GM23338 (cell line): Measurements from ENCODE around the gene PLCXD3. TPM values are rescaled to one million over a fixed set of nuclear protein-coding genes. Genes with fewer than 3 reads are reported as not detected.

Experiments used
- ATAC-seq: fragments of 200-7000 bp; cut with Tn5 transposase; 3 replicates; pipeline ENCODE4 v1.9.1; 2020
- DNase-seq: peaks from one replicate; pipeline ENCODE4 v3.0.0-alpha.2; 2015; ENCODE audit warnings: low spot score
- H2AFZ ChIP-seq: fragments of 200-600 bp; sonication (generic); 2 replicates; pipeline ENCODE4 v1.8.0; 2016; ENCODE audit warnings: antibody characterized with exemption, mild to moderate bottlenecking, moderate library complexity
- H3F3A ChIP-seq: fragments of 200-600 bp; sonication (generic); replicated peaks from 2 replicates; pipeline ENCODE4 v1.8.0; 2017; ENCODE audit warnings: antibody characterized with exemption, mixed run types, low read depth
- H3K27ac ChIP-seq: fragments of 200-600 bp; sonication (generic); 2 replicates; pipeline ENCODE4 v1.6.1; 2016; ENCODE audit warnings: low read depth
- H3K27me3 ChIP-seq: fragments of 200-600 bp; sonication (generic); 2 replicates; pipeline ENCODE4 v1.8.0; 2016; ENCODE audit warnings: mild to moderate bottlenecking, mixed run types, moderate library complexity; ENCODE audit not compliant: insufficient read depth
- H3K36me3 ChIP-seq: fragments of 200-600 bp; sonication (generic); 2 replicates; pipeline ENCODE4 v1.8.0; 2016; ENCODE audit warnings: mild to moderate bottlenecking; ENCODE audit not compliant: insufficient read depth
- H3K4me1 ChIP-seq: fragments of 200-600 bp; sonication (generic); 2 replicates; pipeline ENCODE4 v1.8.0; 2016; ENCODE audit warnings: mild to moderate bottlenecking, moderate library complexity; ENCODE audit not compliant: insufficient read depth
- H3K4me2 ChIP-seq: fragments of 200-600 bp; sonication (generic); 2 replicates; pipeline ENCODE4 v1.7.1; 2017; ENCODE audit warnings: mixed run types
- H3K4me3 ChIP-seq: fragments of 200-600 bp; sonication (generic); 2 replicates; pipeline ENCODE4 v1.6.1; 2016; ENCODE audit warnings: mixed run types
- H3K79me2 ChIP-seq: fragments of 200-600 bp; sonication (generic); replicated peaks from 2 replicates; pipeline ENCODE4 v1.8.0; 2017; ENCODE audit warnings: mild to moderate bottlenecking; ENCODE audit not compliant: insufficient read depth
- H3K9me2 ChIP-seq: fragments of 200-600 bp; sonication (generic); 2 replicates; pipeline ENCODE4 v1.8.0; 2017; ENCODE audit not compliant: insufficient read depth
- H4K20me1 ChIP-seq: fragments of 200-600 bp; sonication (generic); replicated peaks from 2 replicates; pipeline ENCODE4 v1.8.0; 2017; ENCODE audit warnings: mild to moderate bottlenecking; ENCODE audit not compliant: insufficient read depth
- H3K27ac Mint-ChIP-seq: 2 replicates; pipeline ENCODE4 v1.8.0; 2020; ENCODE audit warnings: inconsistent platforms, mild to moderate bottlenecking, moderate library complexity, mixed read lengths
- H3K27me3 Mint-ChIP-seq: 3 replicates; pipeline ENCODE4 v1.8.0; 2022; ENCODE audit warnings: low read depth, mild to moderate bottlenecking, moderate library complexity, mixed read lengths, inconsistent platforms; ENCODE audit not compliant: insufficient read depth, poor library complexity
- H3K36me3 Mint-ChIP-seq: 3 replicates; pipeline ENCODE4 v1.8.0; 2021; ENCODE audit warnings: low read depth, mild to moderate bottlenecking, inconsistent platforms, moderate library complexity, mixed read lengths
- H3K4me1 Mint-ChIP-seq: 3 replicates; pipeline ENCODE4 v1.8.0; 2020; ENCODE audit warnings: mild to moderate bottlenecking, inconsistent platforms, mixed read lengths
- H3K4me3 Mint-ChIP-seq: 3 replicates; pipeline ENCODE4 v1.8.0; 2021; ENCODE audit warnings: moderate library complexity, mild to moderate bottlenecking, inconsistent platforms, mixed read lengths
- H3K9me3 Mint-ChIP-seq: 3 replicates; pipeline ENCODE4 v1.8.0; 2020; ENCODE audit warnings: moderate library complexity, mild to moderate bottlenecking, inconsistent platforms, mixed read lengths
- NANOG ChIP-seq: IDR thresholded peaks from 2 replicates; pipeline ENCODE4 v1.6.1; 2016; ENCODE audit warnings: antibody characterized with exemption, borderline replicate concordance
- STAT1 ChIP-seq: IDR thresholded peaks from one replicate; pipeline ENCODE4 v1.6.1; 2016; ENCODE audit warnings: antibody characterized with exemption; ENCODE audit not compliant: unreplicated experiment
- ZNF114 ChIP-seq: fragments of 250-450 bp; sonication (Bioruptor Pico); IDR thresholded peaks from 2 replicates; pipeline ENCODE4 v1.5.0; 2020; ENCODE audit warnings: mild to moderate bottlenecking, moderate library complexity
- polyA plus RNA-seq: library from polyadenylated mRNA; unstranded; fragments of >200 nt; fragmentation: Nextera tagmentation; extraction: Ambion mirVana; gene quantifications from 2 replicates; pipeline ENCODE4 v1.2.1, GENCODE V29; 2016
- total RNA-seq: library from RNA; depleted of rRNA; stranded (reverse); fragments of >200 nt; shearing (Covaris generic); gene quantifications from 2 replicates; pipeline ENCODE4 v1.2.3, GENCODE V29; 2014
- TF ChIP-seq, protein P1 (sequence below): fragments of 250-450 bp; sonication (Bioruptor Pico); IDR thresholded peaks from 2 replicates; pipeline ENCODE4 v1.5.0; 2020; ENCODE audit warnings: mild to moderate bottlenecking, moderate library complexity
- TF ChIP-seq, protein P2 (sequence below), 2 experiments: fragments of 200-600 bp in 1 of 2; sonication (generic) in 1 of 2; conservative IDR thresholded peaks; 2 replicates each; pipeline versions ENCODE4 v1.5.1 to v1.6.1; 2016 to 2017; ENCODE audit warnings: antibody characterized with exemption in 2 of 2, low read depth in 2 of 2, mild to moderate bottlenecking in 2 of 2, moderate library complexity in 1 of 2

Gene PLCXD3
- total and polyA plus RNA-seq, 2 experiments from 2014 or later: 0.03 TPM

DNA sequence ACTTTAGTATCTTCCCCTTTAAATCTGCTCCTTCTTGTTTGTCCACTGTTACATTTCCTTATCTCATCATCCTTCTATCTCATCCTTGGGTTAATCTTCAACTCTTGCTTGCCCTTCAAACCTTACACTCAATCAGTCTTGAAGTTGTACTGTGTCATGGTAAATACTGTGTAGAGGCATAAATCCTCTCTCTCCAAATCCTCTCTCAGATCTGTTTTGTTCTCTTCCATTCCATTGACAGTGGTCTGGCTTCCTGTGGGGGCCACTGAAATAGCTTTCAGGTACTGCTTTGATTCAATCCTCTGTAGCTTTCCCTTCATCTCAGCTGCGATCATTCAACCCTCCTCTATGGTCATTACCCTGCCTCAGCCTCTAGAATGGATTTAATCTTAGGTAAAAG, 104.0 kb downstream of the PLCXD3 start:
- no peak for ATAC-seq
- Histone ChIP-seq H3K27ac (no peak overlapping the region), H3F3A (no peaks in the 10 kb centered on the region)

More for the DNA sequence above, 104.0 kb downstream of the PLCXD3 start:
- no peak for DNase-seq
- Mint-ChIP-seq H3K27me3 (no peaks in the 10 kb centered on the region), H3K36me3 (no peaks in the 10 kb centered on the region), H3K9me3 (no peaks in the 10 kb centered on the region), H3K4me3 (no peak overlapping the region), H3K27ac (no peak overlapping the region), H3K4me1 (peaks cover 3% of the 10 kb centered on the region; the same call in 2 of the 3 replicates)
- Histone ChIP-seq H3K27me3 (no peaks in the 10 kb centered on the region), H4K20me1 (no peaks in the 10 kb centered on the region), H3K79me2 (no peaks in the 10 kb centered on the region), H3K36me3 (no peaks in the 10 kb centered on the region), H2AFZ (no peak overlapping the region), H3K4me3 (no peak overlapping the region), H3K4me2 (no peak overlapping the region), H3K9me2 (no peaks in the 10 kb centered on the region), H3K4me1 (no peaks in the 10 kb centered on the region)
- no peak for TF ChIP-seq NANOG
- TF ChIP-seq ZNF114 (CRISPR knock-in tag): no peak
- TF ChIP-seq, protein P1, sequence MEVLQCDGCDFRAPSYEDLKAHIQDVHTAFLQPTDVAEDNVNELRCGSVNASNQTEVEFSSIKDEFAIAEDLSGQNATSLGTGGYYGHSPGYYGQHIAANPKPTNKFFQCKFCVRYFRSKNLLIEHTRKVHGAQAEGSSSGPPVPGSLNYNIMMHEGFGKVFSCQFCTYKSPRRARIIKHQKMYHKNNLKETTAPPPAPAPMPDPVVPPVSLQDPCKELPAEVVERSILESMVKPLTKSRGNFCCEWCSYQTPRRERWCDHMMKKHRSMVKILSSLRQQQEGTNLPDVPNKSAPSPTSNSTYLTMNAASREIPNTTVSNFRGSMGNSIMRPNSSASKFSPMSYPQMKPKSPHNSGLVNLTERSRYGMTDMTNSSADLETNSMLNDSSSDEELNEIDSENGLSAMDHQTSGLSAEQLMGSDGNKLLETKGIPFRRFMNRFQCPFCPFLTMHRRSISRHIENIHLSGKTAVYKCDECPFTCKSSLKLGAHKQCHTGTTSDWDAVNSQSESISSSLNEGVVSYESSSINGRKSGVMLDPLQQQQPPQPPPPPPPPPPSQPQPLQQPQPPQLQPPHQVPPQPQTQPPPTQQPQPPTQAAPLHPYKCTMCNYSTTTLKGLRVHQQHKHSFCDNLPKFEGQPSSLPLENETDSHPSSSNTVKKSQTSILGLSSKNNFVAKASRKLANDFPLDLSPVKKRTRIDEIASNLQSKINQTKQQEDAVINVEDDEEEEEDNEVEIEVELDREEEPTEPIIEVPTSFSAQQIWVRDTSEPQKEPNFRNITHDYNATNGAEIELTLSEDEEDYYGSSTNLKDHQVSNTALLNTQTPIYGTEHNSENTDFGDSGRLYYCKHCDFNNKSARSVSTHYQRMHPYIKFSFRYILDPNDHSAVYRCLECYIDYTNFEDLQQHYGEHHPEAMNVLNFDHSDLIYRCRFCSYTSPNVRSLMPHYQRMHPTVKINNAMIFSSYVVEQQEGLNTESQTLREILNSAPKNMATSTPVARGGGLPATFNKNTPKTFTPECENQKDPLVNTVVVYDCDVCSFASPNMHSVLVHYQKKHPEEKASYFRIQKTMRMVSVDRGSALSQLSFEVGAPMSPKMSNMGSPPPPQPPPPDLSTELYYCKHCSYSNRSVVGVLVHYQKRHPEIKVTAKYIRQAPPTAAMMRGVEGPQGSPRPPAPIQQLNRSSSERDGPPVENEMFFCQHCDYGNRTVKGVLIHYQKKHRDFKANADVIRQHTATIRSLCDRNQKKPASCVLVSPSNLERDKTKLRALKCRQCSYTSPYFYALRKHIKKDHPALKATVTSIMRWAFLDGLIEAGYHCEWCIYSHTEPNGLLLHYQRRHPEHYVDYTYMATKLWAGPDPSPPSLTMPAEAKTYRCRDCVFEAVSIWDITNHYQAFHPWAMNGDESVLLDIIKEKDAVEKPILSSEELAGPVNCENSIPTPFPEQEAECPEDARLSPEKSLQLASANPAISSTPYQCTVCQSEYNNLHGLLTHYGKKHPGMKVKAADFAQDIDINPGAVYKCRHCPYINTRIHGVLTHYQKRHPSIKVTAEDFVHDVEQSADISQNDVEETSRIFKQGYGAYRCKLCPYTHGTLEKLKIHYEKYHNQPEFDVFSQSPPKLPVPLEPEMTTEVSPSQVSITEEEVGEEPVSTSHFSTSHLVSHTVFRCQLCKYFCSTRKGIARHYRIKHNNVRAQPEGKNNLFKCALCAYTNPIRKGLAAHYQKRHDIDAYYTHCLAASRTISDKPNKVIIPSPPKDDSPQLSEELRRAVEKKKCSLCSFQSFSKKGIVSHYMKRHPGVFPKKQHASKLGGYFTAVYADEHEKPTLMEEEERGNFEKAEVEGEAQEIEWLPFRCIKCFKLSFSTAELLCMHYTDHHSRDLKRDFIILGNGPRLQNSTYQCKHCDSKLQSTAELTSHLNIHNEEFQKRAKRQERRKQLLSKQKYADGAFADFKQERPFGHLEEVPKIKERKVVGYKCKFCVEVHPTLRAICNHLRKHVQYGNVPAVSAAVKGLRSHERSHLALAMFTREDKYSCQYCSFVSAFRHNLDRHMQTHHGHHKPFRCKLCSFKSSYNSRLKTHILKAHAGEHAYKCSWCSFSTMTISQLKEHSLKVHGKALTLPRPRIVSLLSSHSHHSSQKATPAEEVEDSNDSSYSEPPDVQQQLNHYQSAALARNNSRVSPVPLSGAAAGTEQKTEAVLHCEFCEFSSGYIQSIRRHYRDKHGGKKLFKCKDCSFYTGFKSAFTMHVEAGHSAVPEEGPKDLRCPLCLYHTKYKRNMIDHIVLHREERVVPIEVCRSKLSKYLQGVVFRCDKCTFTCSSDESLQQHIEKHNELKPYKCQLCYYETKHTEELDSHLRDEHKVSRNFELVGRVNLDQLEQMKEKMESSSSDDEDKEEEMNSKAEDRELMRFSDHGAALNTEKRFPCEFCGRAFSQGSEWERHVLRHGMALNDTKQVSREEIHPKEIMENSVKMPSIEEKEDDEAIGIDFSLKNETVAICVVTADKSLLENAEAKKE (CRISPR knock-in tag): no peak
- no peak for TF ChIP-seq STAT1
- TF ChIP-seq, protein P2, sequence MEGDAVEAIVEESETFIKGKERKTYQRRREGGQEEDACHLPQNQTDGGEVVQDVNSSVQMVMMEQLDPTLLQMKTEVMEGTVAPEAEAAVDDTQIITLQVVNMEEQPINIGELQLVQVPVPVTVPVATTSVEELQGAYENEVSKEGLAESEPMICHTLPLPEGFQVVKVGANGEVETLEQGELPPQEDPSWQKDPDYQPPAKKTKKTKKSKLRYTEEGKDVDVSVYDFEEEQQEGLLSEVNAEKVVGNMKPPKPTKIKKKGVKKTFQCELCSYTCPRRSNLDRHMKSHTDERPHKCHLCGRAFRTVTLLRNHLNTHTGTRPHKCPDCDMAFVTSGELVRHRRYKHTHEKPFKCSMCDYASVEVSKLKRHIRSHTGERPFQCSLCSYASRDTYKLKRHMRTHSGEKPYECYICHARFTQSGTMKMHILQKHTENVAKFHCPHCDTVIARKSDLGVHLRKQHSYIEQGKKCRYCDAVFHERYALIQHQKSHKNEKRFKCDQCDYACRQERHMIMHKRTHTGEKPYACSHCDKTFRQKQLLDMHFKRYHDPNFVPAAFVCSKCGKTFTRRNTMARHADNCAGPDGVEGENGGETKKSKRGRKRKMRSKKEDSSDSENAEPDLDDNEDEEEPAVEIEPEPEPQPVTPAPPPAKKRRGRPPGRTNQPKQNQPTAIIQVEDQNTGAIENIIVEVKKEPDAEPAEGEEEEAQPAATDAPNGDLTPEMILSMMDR (conservative IDR thresholded peaks at IDR 0.05; ENCODE audit: low read depth in 2 of 2): no peak
